CD14-positive monocyte (primary cell): ENCODE results near the gene PHLDB2. TPM values are rescaled to one million over a fixed set of nuclear protein-coding genes. Genes with fewer than 3 reads are reported as not detected.

ENCODE experiments used
- DNase-seq, 3 donors: peaks; one replicate each; pipeline ENCODE4 v3.0.0-alpha.2; 2011 to 2022
- H2AFZ ChIP-seq: 2 replicates; pipeline ENCODE4 v1.6.0; 2012; ENCODE audit warnings: mild to moderate bottlenecking, low read depth, low read length, inconsistent platforms; ENCODE audit not compliant: insufficient read depth, poor library complexity, severe bottlenecking
- H3K27ac ChIP-seq, 2 donors: 1 replicate in 1 of 2; 2 replicates in 1 of 2; pipeline ENCODE4 v1.5.1; 2012 to 2013; ENCODE audit warnings: low read length in 2 of 2, control low read depth in 1 of 2, inconsistent platforms in 1 of 2, low read depth in 1 of 2, mild to moderate bottlenecking in 1 of 2
- H3K27me3 ChIP-seq, 2 donors: one replicate each; pipeline versions ENCODE4 v1.6.0 to v1.6.1; 2011 to 2013; ENCODE audit warnings: low read length in 2 of 2; ENCODE audit not compliant: control insufficient read depth in 2 of 2, insufficient read depth in 2 of 2
- H3K36me3 ChIP-seq, 2 donors: replicated peaks in 1 of 2; 1 replicate in 1 of 2; 2 replicates in 1 of 2; pipeline versions ENCODE4 v1.5.1 to v1.6.1; 2012 to 2013; ENCODE audit warnings: low read length in 2 of 2, control low read depth in 1 of 2, inconsistent platforms in 1 of 2, mild to moderate bottlenecking in 1 of 2; ENCODE audit not compliant: insufficient read depth in 2 of 2, control insufficient read depth in 1 of 2
- H3K4me1 ChIP-seq, 2 donors: 1 replicate in 1 of 2; 2 replicates in 1 of 2; pipeline versions ENCODE4 v1.5.1 to v1.6.1; 2012 to 2013; ENCODE audit warnings: low read length in 2 of 2, control low read depth in 1 of 2, inconsistent platforms in 1 of 2, mild to moderate bottlenecking in 1 of 2, moderate library complexity in 1 of 2; ENCODE audit not compliant: insufficient read depth in 2 of 2, control insufficient read depth in 1 of 2
- H3K4me2 ChIP-seq: replicated peaks from 2 replicates; pipeline ENCODE3; 2012; ENCODE audit warnings: low read length, moderate library complexity, mild to moderate bottlenecking; ENCODE audit not compliant: poor library complexity, severe bottlenecking; ENCODE audit errors: extremely low read depth
- H3K4me3 ChIP-seq, 3 experiments: fragments of 200-600 bp in 1 of 3; sonication (generic) in 1 of 3; replicated peaks in 1 of 3; 1 replicate in 2 of 3; 2 replicates in 1 of 3; pipeline ENCODE4 v1.5.1; 2011 to 2013; ENCODE audit warnings: low read length in 3 of 3, mild to moderate bottlenecking in 3 of 3, control low read depth in 2 of 3, low read depth in 2 of 3, inconsistent platforms in 1 of 3, moderate library complexity in 1 of 3
- H3K79me2 ChIP-seq: 2 replicates; pipeline ENCODE4 v1.6.0; 2012; ENCODE audit warnings: mild to moderate bottlenecking, control low read depth, inconsistent platforms, low read length, moderate library complexity; ENCODE audit not compliant: insufficient read depth
- H3K9ac ChIP-seq: 2 replicates; pipeline ENCODE4 v1.6.0; 2017; ENCODE audit warnings: low read length, mild to moderate bottlenecking; ENCODE audit not compliant: insufficient read depth, poor library complexity, severe bottlenecking
- H3K9me3 ChIP-seq, 2 donors: replicated peaks in 1 of 2; 1 replicate in 1 of 2; 2 replicates in 1 of 2; pipeline versions ENCODE4 v1.5.1 to v1.6.1; 2012 to 2013; ENCODE audit warnings: low read length in 2 of 2, control low read depth in 1 of 2; ENCODE audit not compliant: control insufficient read depth in 1 of 2, insufficient read depth in 1 of 2
- H4K20me1 ChIP-seq: 2 replicates; pipeline ENCODE4 v1.6.0; 2012; ENCODE audit warnings: mild to moderate bottlenecking, low read length, control low read depth, moderate library complexity; ENCODE audit not compliant: insufficient read depth
- H3K27ac Mint-ChIP-seq, 7 donors: one replicate each; pipeline ENCODE4 v1.8.0; 2020; ENCODE audit warnings: mild to moderate bottlenecking in 7 of 7, mixed read lengths in 7 of 7, moderate library complexity in 6 of 7, inconsistent platforms in 2 of 7
- H3K27me3 Mint-ChIP-seq, 3 donors: one replicate each; pipeline ENCODE4 v1.8.0; 2021 to 2022; ENCODE audit warnings: low read depth in 3 of 3, mild to moderate bottlenecking in 3 of 3, mixed read lengths in 3 of 3, moderate library complexity in 3 of 3, inconsistent platforms in 1 of 3
- H3K36me3 Mint-ChIP-seq, 2 donors: one replicate each; pipeline ENCODE4 v1.8.0; 2020; ENCODE audit warnings: mixed read lengths in 2 of 2, inconsistent platforms in 1 of 2, mild to moderate bottlenecking in 1 of 2
- H3K4me1 Mint-ChIP-seq: one replicate; pipeline ENCODE4 v1.8.0; 2020; ENCODE audit warnings: mild to moderate bottlenecking, mixed read lengths
- H3K4me3 Mint-ChIP-seq, 2 donors: one replicate each; pipeline ENCODE4 v1.8.0; 2020; ENCODE audit warnings: mild to moderate bottlenecking in 2 of 2, mixed read lengths in 2 of 2, moderate library complexity in 1 of 2
- H3K9me3 Mint-ChIP-seq, 7 donors: one replicate each; pipeline ENCODE4 v1.8.0; 2020 to 2022; ENCODE audit warnings: mixed read lengths in 7 of 7, mild to moderate bottlenecking in 6 of 7, moderate library complexity in 6 of 7, inconsistent platforms in 2 of 7
- WGBS: methylation state at CpG from one replicate; pipeline ENCODE4 v1.1.5; 2013; ENCODE audit warnings: missing lambda C conversion rate; ENCODE audit not compliant: insufficient coverage; 5-methylcytosine and 5-hydroxymethylcytosine counted together
- intact Hi-C, 2 donors: fragments of 100-400 bp; cut with micrococcal nuclease; formaldehyde crosslinking; loops; one replicate each; pipeline versions ENCODE4 v1.15.0 to v1.15.1; 2023
- polyA plus RNA-seq, 3 donors: library from polyadenylated mRNA; depleted of rRNA in 1 of 3; unstranded in 2 of 3; stranded (reverse) in 1 of 3; fragments of 300-500 nt in 2 of 3; fragments of >200 nt in 1 of 3; fragmentation: Illumina TruSeq in 2 of 3; gene quantifications; 1 replicate in 2 of 3; 2 replicates in 1 of 3; pipeline ENCODE4 v1.2.3, GENCODE V29; 2012 to 2021
- TF ChIP-seq, protein P1 (sequence below): fragments of 200-600 bp; IDR thresholded peaks from one replicate; pipeline ENCODE4 v1.8.0; 2022; ENCODE audit warnings: antibody characterized with exemption, mild to moderate bottlenecking

Gene PHLDB2
- polyA plus RNA-seq, 3 donors, result 0.08 TPM; not detected in 2

DNA sequence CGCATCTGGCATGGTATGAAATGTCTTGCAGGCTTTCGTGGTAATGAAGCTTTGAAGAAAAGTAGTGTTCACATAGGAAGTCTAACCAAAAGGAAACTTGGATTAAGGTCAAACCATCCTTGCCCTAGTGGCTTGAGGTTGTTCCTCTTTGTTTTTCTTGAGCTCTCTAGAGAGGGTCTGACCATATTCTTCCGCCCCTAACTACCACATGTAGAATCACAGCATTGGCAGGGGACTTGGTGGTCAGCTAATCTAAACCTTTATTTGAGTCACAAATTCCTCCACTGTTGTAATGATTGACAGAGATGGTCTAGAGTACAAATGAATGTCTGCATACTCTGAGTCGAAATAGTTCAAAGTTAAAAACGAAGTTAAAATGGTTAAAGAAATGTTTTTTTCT, 39.1 kb upstream of the PHLDB2 start:
- H3K27me3 Mint-ChIP-seq, result no peaks in the 10 kb centered on the region
- WGBS, result 100% methylated on average over 2 of the region's 5 CpGs
- intact Hi-C loops, result no loop called here
- Histone ChIP-seq H4K20me1 (no peaks in the 10 kb centered on the region), H3K4me2 (no peak overlapping the region), H3K4me3 (no peak overlapping the region), H2AFZ (no peak overlapping the region), H3K36me3 (no peaks in the 10 kb centered on the region), H3K27ac (no peak overlapping the region), H3K79me2 (no peaks in the 10 kb centered on the region), H3K27me3 (no peaks in the 10 kb centered on the region), H3K9me3 (peaks cover 9 to 22% of the 10 kb centered on the region in 2 donors), H3K9ac (no peak overlapping the region), H3K4me1 (no peaks in the 10 kb centered on the region)
- no peaks in the 10 kb centered on the region for H3K4me1 Mint-ChIP-seq
- peaks cover 10 to 43% (median 25%) of the 10 kb centered on the region in 7 donors for H3K9me3 Mint-ChIP-seq
- no peak overlapping the region for H3K4me3 Mint-ChIP-seq
- no peak for DNase-seq
- H3K36me3 Mint-ChIP-seq, result no peaks in the 10 kb centered on the region
- TF ChIP-seq, protein P1, sequence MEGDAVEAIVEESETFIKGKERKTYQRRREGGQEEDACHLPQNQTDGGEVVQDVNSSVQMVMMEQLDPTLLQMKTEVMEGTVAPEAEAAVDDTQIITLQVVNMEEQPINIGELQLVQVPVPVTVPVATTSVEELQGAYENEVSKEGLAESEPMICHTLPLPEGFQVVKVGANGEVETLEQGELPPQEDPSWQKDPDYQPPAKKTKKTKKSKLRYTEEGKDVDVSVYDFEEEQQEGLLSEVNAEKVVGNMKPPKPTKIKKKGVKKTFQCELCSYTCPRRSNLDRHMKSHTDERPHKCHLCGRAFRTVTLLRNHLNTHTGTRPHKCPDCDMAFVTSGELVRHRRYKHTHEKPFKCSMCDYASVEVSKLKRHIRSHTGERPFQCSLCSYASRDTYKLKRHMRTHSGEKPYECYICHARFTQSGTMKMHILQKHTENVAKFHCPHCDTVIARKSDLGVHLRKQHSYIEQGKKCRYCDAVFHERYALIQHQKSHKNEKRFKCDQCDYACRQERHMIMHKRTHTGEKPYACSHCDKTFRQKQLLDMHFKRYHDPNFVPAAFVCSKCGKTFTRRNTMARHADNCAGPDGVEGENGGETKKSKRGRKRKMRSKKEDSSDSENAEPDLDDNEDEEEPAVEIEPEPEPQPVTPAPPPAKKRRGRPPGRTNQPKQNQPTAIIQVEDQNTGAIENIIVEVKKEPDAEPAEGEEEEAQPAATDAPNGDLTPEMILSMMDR, result no peak
- H3K27ac Mint-ChIP-seq, result no peak overlapping the region

DNA sequence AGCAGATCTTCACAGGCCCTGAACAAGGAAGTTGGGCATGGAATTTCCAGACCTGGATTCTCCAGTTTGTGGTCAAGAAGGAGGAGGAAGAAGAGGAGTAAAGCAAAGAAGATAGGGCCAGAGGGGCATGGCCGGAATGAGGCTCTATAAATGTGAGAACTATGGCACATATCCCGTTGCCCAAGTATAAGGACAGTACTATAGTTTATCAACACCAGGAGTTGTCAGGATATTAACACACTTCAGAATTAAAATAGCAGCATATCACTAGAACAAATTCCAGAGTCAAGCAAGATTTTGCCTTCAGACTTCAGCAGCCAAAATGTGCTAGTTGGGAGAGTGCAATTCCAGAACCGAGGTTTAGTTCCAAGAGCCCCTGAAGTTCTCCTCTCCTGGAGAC, 38.4 kb upstream of the PHLDB2 start:
- no peaks in the 10 kb centered on the region for H4K20me1 ChIP-seq
- no peaks in the 10 kb centered on the region for H3K4me1 ChIP-seq
- Mint-ChIP-seq H3K27me3 (no peaks in the 10 kb centered on the region), H3K36me3 (no peaks in the 10 kb centered on the region), H3K9me3 (peaks cover 6 to 37% (median 20%) of the 10 kb centered on the region in 7 donors), H3K27ac (no peak overlapping the region), H3K4me1 (no peaks in the 10 kb centered on the region), H3K4me3 (no peak overlapping the region)
- intact Hi-C loops, result no loop called here
- H3K36me3 ChIP-seq, result no peaks in the 10 kb centered on the region
- H3K27ac ChIP-seq, result no peak overlapping the region
- WGBS, result 100% methylated on average over 1 of the region's 3 CpGs
- H2AFZ ChIP-seq, result no peak overlapping the region
- H3K27me3 ChIP-seq, result no peaks in the 10 kb centered on the region
- H3K4me2 ChIP-seq, result no peak overlapping the region
- no peak overlapping the region for H3K9ac ChIP-seq
- no peak for DNase-seq
- no peaks in the 10 kb centered on the region for H3K79me2 ChIP-seq
- TF ChIP-seq, protein P1, result no peak
- H3K4me3 ChIP-seq, result no peak overlapping the region
- H3K9me3 ChIP-seq, result peaks cover 8 to 22% of the 10 kb centered on the region in 2 donors
